HepG2 (cell line): ENCODE results near the gene GLRX2.

Source experiments
- DZIP1 ChIP-seq: sonication (generic); formaldehyde crosslinking; IDR thresholded peaks from 2 replicates; pipeline ENCODE4 v1.5.0; 2020; ENCODE audit warnings: mild to moderate bottlenecking, missing genetic modification reagents
- POLR2A ChIP-seq, 2 experiments: IDR thresholded peaks; 2 replicates each; pipeline ENCODE4 v1.6.1; 2011; ENCODE audit warnings: low read depth in 2 of 2, low read length in 2 of 2, mild to moderate bottlenecking in 1 of 2, moderate library complexity in 1 of 2; ENCODE audit not compliant: insufficient read depth in 1 of 2
- ZFAT ChIP-seq: sonication (generic); formaldehyde crosslinking; conservative IDR thresholded peaks from 2 replicates; pipeline ENCODE4 v1.8.1; 2023; ENCODE audit warnings: missing genetic modification reagents, inconsistent platforms
- ZNF720 ChIP-seq: sonication (generic); formaldehyde crosslinking; IDR thresholded peaks from 2 replicates; pipeline ENCODE4 v1.4.0; 2020; ENCODE audit warnings: missing genetic modification reagents

- no peak for TF ChIP-seq DZIP1
- no peak for TF ChIP-seq ZFAT (CRISPR knock-in tag)
- TF ChIP-seq ZNF720 (CRISPR knock-in tag): no peak
- TF ChIP-seq POLR2A (IDR thresholded peaks at IDR 0.05; ENCODE audit: insufficient read depth in 1 of 2, low read depth in 2 of 2, low read length in 2 of 2): no peak
Observed at GRCh38 chr1:193060406-193060805, 44.8 kb downstream of the GLRX2 start.
